ENCODE results near the gene ARL17B.
"Not testable (repeated sequence)": the region's sequence is repeated elsewhere in the genome, so short reads cannot be mapped to it uniquely, and the experiment has no call there.

Gene ARL17B

DNA sequence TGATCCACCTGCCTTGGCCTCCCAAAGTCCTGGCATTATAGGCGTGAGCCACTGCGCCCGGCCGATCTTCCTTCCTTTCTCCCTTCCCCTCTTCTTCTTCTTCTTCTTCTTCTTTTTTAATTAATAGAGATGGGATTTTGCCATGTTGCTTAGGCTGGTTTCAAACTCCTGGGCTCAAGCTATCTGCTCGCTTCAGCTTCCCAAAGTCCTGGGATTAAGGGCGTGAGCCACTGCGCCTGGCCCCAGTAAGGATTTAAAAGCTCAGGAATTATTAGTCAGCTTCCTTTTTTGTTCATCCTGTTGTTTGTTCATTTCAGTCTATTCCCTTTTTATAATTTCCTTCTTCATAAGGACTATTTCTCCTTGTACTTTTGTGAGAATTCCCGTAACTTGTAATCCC, 99.3 kb downstream of the ARL17B start:
- Histone ChIP-seq H3K4me2 (ENCODE audit: low read depth, low read length, poor library complexity, severe bottlenecking) (no peak overlapping the region), H4K20me1 (ENCODE audit: low read depth, low read length) (no peaks in the 10 kb centered on the region), H3K27me3 (ENCODE audit: low read length) (no peaks in the 10 kb centered on the region), H3K9me3 (ENCODE audit: insufficient read depth, low read length) (no peaks in the 10 kb centered on the region), H3K36me3 (ENCODE audit: low read length) (no peaks in the 10 kb centered on the region), H3K4me3 (ENCODE audit: insufficient read depth, low read length, poor library complexity, severe bottlenecking) (no peak overlapping the region), H3K27ac (ENCODE audit: low read depth, low read length) (no peak overlapping the region), H3K9me2 (replicated peaks; ENCODE audit: insufficient read depth, low read length) (no peaks in the 10 kb centered on the region), H3F3A (ENCODE audit: insufficient read depth) (no peaks in the 10 kb centered on the region), H3K9ac (ENCODE audit: low read length) (no peak overlapping the region), H3K79me2 (ENCODE audit: insufficient read depth, low read length) (no peaks in the 10 kb centered on the region), H2AFZ (ENCODE audit: low read depth, low read length, severe bottlenecking) (no peak overlapping the region)
- TF ChIP-seq, protein P1, sequence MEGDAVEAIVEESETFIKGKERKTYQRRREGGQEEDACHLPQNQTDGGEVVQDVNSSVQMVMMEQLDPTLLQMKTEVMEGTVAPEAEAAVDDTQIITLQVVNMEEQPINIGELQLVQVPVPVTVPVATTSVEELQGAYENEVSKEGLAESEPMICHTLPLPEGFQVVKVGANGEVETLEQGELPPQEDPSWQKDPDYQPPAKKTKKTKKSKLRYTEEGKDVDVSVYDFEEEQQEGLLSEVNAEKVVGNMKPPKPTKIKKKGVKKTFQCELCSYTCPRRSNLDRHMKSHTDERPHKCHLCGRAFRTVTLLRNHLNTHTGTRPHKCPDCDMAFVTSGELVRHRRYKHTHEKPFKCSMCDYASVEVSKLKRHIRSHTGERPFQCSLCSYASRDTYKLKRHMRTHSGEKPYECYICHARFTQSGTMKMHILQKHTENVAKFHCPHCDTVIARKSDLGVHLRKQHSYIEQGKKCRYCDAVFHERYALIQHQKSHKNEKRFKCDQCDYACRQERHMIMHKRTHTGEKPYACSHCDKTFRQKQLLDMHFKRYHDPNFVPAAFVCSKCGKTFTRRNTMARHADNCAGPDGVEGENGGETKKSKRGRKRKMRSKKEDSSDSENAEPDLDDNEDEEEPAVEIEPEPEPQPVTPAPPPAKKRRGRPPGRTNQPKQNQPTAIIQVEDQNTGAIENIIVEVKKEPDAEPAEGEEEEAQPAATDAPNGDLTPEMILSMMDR (IDR thresholded peaks at IDR 0.05; ENCODE audit: insufficient read depth, low read length, poor library complexity, severe bottlenecking): no peak
- TF ChIP-seq EZH2phosphoT487 (conservative IDR thresholded peaks at IDR 0.05; ENCODE audit: low read length): no peak

DNA sequence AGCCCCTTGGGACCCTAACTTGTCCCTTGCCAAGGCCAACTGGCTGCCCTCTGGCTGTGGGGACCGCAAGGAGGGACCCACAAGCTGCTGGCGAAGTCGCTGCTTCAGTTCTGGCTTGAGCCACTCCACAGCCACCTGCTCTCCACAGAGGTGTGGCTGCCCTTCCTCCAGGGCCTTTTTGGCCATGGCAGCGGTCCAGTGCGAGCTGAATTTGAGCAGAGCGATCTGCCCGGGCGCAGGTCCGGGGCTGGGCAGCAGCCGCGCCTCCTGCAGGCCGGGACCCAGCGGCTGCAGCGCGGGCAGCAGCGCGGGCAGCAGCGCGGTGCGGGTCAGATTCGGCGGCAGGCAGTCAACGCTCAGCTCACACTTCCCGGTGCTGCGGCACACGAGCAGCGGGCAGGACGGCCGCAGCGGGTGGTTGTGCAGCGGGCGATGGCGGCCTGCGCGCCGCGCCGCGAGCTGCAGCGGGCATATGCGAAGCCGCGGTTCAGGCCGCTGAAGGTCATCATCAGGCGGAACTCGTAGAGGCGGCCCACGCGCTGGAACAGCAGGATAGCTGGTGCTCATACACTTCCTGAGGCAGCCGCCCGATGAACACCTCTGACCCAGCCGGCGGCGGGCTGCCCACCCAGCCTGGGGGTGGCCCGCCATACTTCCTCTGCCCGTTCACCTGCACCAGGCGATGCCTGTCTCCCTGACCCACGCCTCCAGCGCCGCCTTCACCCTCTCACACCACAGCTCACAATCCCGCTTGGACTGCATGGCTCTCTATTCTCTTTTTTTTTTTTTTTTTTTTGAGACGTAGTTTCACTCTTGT, 101.5 kb downstream of the ARL17B start:
- not testable (repeated sequence) for H2AFZ ChIP-seq (ENCODE audit: low read depth, low read length, severe bottlenecking); H3K27me3 ChIP-seq (ENCODE audit: low read length); H3K36me3 ChIP-seq (ENCODE audit: low read length); H3K79me2 ChIP-seq (ENCODE audit: insufficient read depth, low read length); H3F3A ChIP-seq (ENCODE audit: insufficient read depth); H3K27ac ChIP-seq (ENCODE audit: low read depth, low read length); H4K20me1 ChIP-seq (ENCODE audit: low read depth, low read length); H3K4me3 ChIP-seq (ENCODE audit: insufficient read depth, low read length, poor library complexity, severe bottlenecking); H3K4me2 ChIP-seq (ENCODE audit: low read depth, low read length, poor library complexity, severe bottlenecking); H3K9ac ChIP-seq (ENCODE audit: low read length); H3K9me3 ChIP-seq (ENCODE audit: insufficient read depth, low read length); H3K9me2 ChIP-seq (replicated peaks; ENCODE audit: insufficient read depth, low read length)

DNA sequence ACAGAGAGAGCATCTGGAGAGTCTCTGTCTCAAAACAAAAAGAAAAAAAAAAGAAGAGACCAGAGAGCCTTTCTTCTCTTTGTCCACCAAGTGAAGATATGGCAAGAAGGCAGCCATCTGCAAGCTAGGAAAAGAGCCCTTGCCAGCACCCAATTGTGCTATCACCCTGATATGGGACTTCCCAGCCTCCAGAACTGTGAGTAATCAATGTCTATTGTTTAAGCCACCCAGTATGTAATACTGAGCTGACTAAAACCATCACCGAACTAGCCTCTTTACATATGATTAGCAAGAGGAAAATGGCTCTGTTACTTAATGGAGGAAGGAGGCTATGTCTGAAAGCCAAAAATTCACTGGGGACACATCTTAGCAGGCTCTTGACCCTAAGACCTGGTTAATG, 105.2 kb downstream of the ARL17B start:
- H4K20me1 ChIP-seq (ENCODE audit: low read depth, low read length); H3K4me3 ChIP-seq (ENCODE audit: insufficient read depth, low read length, poor library complexity, severe bottlenecking); H3F3A ChIP-seq (ENCODE audit: insufficient read depth); H2AFZ ChIP-seq (ENCODE audit: low read depth, low read length, severe bottlenecking); H3K4me2 ChIP-seq (ENCODE audit: low read depth, low read length, poor library complexity, severe bottlenecking); H3K9me2 ChIP-seq (replicated peaks; ENCODE audit: insufficient read depth, low read length); H3K9me3 ChIP-seq (ENCODE audit: insufficient read depth, low read length); H3K27ac ChIP-seq (ENCODE audit: low read depth, low read length); H3K79me2 ChIP-seq (ENCODE audit: insufficient read depth, low read length); H3K36me3 ChIP-seq (ENCODE audit: low read length); H3K27me3 ChIP-seq (ENCODE audit: low read length); H3K9ac ChIP-seq (ENCODE audit: low read length): not testable (repeated sequence)

DNA sequence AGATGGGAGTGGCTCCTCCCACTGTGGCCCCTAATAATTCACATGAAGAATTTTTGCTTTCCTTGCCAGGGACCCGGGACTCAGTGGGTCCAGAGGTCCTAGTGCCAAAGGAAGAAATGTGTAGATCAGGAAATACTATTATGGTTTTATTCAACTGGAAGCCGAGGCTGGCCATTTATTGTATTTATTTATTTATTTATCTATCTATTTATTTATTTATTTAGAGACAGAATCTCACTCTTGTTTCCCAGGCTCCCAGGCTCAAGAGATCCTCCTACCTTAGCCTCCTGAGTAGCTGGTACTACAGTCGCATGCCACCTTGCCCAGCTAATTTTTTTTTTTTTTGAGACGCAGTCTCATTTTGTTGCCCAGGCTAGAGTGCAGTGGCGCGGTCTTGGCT, 107.4 kb downstream of the ARL17B start:
- H3K27me3 ChIP-seq (ENCODE audit: low read length); H3K79me2 ChIP-seq (ENCODE audit: insufficient read depth, low read length); H3K4me3 ChIP-seq (ENCODE audit: insufficient read depth, low read length, poor library complexity, severe bottlenecking); H3K36me3 ChIP-seq (ENCODE audit: low read length); H2AFZ ChIP-seq (ENCODE audit: low read depth, low read length, severe bottlenecking); H3K9ac ChIP-seq (ENCODE audit: low read length); H3K9me3 ChIP-seq (ENCODE audit: insufficient read depth, low read length); H4K20me1 ChIP-seq (ENCODE audit: low read depth, low read length); H3F3A ChIP-seq (ENCODE audit: insufficient read depth); H3K4me2 ChIP-seq (ENCODE audit: low read depth, low read length, poor library complexity, severe bottlenecking); H3K27ac ChIP-seq (ENCODE audit: low read depth, low read length); H3K9me2 ChIP-seq (replicated peaks; ENCODE audit: insufficient read depth, low read length): not testable (repeated sequence)

DNA sequence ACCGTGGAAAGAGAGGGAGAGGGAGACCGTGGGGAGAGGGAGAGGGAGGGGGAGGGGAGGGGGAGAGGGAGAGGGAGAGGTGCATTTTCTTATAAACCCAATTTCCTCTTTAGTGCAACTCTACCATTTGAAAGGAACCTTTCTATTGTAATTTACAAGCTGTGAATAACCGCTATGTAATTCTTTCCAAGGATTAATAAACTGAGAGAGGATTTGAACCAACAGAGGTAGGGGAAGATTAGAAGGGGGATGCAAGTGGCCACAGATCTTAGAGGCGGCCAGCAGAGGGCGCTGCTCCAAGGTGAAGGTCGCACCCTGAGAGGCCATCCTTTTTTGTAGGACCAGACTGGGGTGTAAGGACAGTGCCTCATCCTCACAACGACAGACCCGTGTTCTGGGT, 107.8 kb downstream of the ARL17B start:
- not testable (repeated sequence) for H4K20me1 ChIP-seq (ENCODE audit: low read depth, low read length); H3K79me2 ChIP-seq (ENCODE audit: insufficient read depth, low read length); H3K9me3 ChIP-seq (ENCODE audit: insufficient read depth, low read length); H3K9ac ChIP-seq (ENCODE audit: low read length); H3K9me2 ChIP-seq (replicated peaks; ENCODE audit: insufficient read depth, low read length); H3K27me3 ChIP-seq (ENCODE audit: low read length); H3K36me3 ChIP-seq (ENCODE audit: low read length); H2AFZ ChIP-seq (ENCODE audit: low read depth, low read length, severe bottlenecking); H3K4me2 ChIP-seq (ENCODE audit: low read depth, low read length, poor library complexity, severe bottlenecking); H3K4me3 ChIP-seq (ENCODE audit: insufficient read depth, low read length, poor library complexity, severe bottlenecking); H3F3A ChIP-seq (ENCODE audit: insufficient read depth); H3K27ac ChIP-seq (ENCODE audit: low read depth, low read length)
- TF ChIP-seq, protein P1 (IDR thresholded peaks at IDR 0.05; ENCODE audit: insufficient read depth, low read length, poor library complexity, severe bottlenecking): peak; percentile 62

DNA sequence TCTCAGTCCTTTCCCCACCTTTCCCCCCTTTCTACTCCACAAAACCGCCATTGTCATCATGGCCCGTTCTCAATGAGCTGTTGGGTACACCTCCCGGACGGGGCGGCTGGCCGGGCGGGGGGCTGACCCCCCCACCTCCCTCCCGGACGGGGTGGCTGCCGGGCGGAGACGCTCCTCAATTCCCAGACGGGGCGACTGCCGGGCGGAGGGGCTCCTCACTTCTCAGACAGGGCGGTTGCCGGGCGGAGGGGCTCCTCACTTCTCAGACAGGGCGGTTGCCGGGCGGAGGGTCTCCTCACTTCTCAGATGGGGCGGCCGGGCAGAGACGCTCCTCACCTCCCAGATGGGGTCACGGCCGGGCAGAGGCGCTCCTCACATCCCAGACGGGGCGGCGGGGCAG, 108.8 kb downstream of the ARL17B start:
- not testable (repeated sequence) for H3K27me3 ChIP-seq (ENCODE audit: low read length); H3K36me3 ChIP-seq (ENCODE audit: low read length); H3K4me2 ChIP-seq (ENCODE audit: low read depth, low read length, poor library complexity, severe bottlenecking); H3F3A ChIP-seq (ENCODE audit: insufficient read depth); H4K20me1 ChIP-seq (ENCODE audit: low read depth, low read length); H3K27ac ChIP-seq (ENCODE audit: low read depth, low read length); H2AFZ ChIP-seq (ENCODE audit: low read depth, low read length, severe bottlenecking); H3K9me3 ChIP-seq (ENCODE audit: insufficient read depth, low read length); H3K9me2 ChIP-seq (replicated peaks; ENCODE audit: insufficient read depth, low read length); H3K4me3 ChIP-seq (ENCODE audit: insufficient read depth, low read length, poor library complexity, severe bottlenecking); H3K79me2 ChIP-seq (ENCODE audit: insufficient read depth, low read length); H3K9ac ChIP-seq (ENCODE audit: low read length)

Data from SU-DHL-6 (cell line).